Stomach (tissue), 9 donors: ENCODE results near the gene CD82. TPM values are rescaled to one million over a fixed set of nuclear protein-coding genes. Genes with fewer than 3 reads are reported as not detected.
A peak's percentile ranks its signal among the peaks of the same experiment; 100 is the strongest.
"Not testable (repeated sequence)": the region's sequence is repeated elsewhere in the genome, so short reads cannot be mapped to it uniquely, and the experiment has no call there.

Experiments used
- DNase-seq, 2 donors: peaks; one replicate each; pipeline versions ENCODE4 v3.0.0 to v3.0.0-alpha.2; 2013 to 2019
- H3K27ac ChIP-seq, 5 donors: fragments of 200-600 bp in 4 of 5; sonication (generic) in 4 of 5; one replicate each; pipeline ENCODE4 v1.5.1; 2013 to 2019; ENCODE audit warnings: mild to moderate bottlenecking in 1 of 5, moderate library complexity in 1 of 5
- H3K27me3 ChIP-seq, 3 donors: fragments of 200-600 bp; sonication (generic); one replicate each; pipeline ENCODE4 v1.5.1; 2017 to 2019; ENCODE audit warnings: mixed run types in 1 of 3
- H3K36me3 ChIP-seq, 4 donors: fragments of 200-600 bp; sonication (generic); 1 replicate in 3 of 4; 2 replicates in 1 of 4; pipeline ENCODE4 v1.5.1; 2016 to 2019
- H3K4me1 ChIP-seq, 4 donors: fragments of 200-600 bp; sonication (generic); one replicate each; pipeline ENCODE4 v1.5.1; 2016 to 2019
- H3K4me3 ChIP-seq, 4 donors: fragments of 200-600 bp; sonication (generic) in 3 of 4; one replicate each; pipeline ENCODE4 v1.5.1; 2016 to 2019; ENCODE audit warnings: mild to moderate bottlenecking in 1 of 4
- H3K9me3 ChIP-seq, 4 donors: fragments of 200-600 bp; sonication (generic); one replicate each; pipeline ENCODE4 v1.5.1; 2016 to 2019
- CTCF ChIP-seq, 7 experiments: fragments of 450-650 bp in 4 of 7; fragments of 200-600 bp in 3 of 7; sonication (generic) in 3 of 7; IDR thresholded peaks; one replicate each; pipeline ENCODE4 v1.5.1; 2016 to 2019; ENCODE audit warnings: antibody characterized with exemption in 7 of 7, control low read depth in 2 of 7, mild to moderate bottlenecking in 1 of 7
- EP300 ChIP-seq: sonication (generic); formaldehyde crosslinking; IDR thresholded peaks from one replicate; pipeline ENCODE4 v1.6.1; 2017; ENCODE audit warnings: antibody characterized with exemption
- POLR2A ChIP-seq, 4 donors: fragments of 450-650 bp; IDR thresholded peaks; one replicate each; pipeline ENCODE4 v1.6.1; 2016; ENCODE audit warnings: antibody characterized with exemption in 4 of 4, control low read depth in 2 of 4, mild to moderate bottlenecking in 1 of 4, moderate library complexity in 1 of 4
- POLR2AphosphoS5 ChIP-seq, 3 donors: sonication (generic); formaldehyde crosslinking; IDR thresholded peaks; one replicate each; pipeline ENCODE4 v1.6.1; 2016; ENCODE audit warnings: antibody characterized with exemption in 3 of 3
- WGBS, 5 donors: extraction: QIAGEN DNeasy Blood & Tissue Kit in 3 of 5; methylation state at CpG; one replicate each; pipeline versions ENCODE4 v1.1.5 to v1.1.7; 2013 to 2018; 5-methylcytosine and 5-hydroxymethylcytosine counted together
- intact Hi-C: fragments of 100-400 bp; cut with DNase I; formaldehyde crosslinking; loops from one replicate; pipeline ENCODE4 v1.15.1; 2023; ENCODE audit warnings: low total_unique reads
- polyA plus RNA-seq, 3 donors: library from polyadenylated mRNA; stranded (reverse); fragments of 200-250 nt; gene quantifications; one replicate each; pipeline ENCODE4 v1.2.3, GENCODE V29; 2013
- total RNA-seq, 5 donors: library from RNA; depleted of rRNA; stranded (reverse); fragments of >200 nt; gene quantifications; one replicate each; pipeline versions ENCODE4 v1.1.0 to v1.2.3, GENCODE V29; 2014 to 2016
- donor health status: healthy with polysubstance abuse.
- donor health status: Bipolar disorder and iron deficiency.
- donor health status: healthy.

CD82 gene
- total and polyA plus RNA-seq, 8 donors: 0.58 to 54.4 (median 25.3) TPM

- no peaks in the 10 kb centered on the region for H3K9me3 ChIP-seq
- WGBS, 5 donors: 70 to 81% (median 75%) methylated on average over 5 of the region's 5 CpGs
- intact Hi-C loops: no loop called here
Observed at GRCh38 chr11:44657836-44658505, 92.5 kb downstream of the CD82 start.

GRCh38 chr11:44658506-44658850 lies 93.0 kb downstream of the CD82 start:
- WGBS, 5 donors: 24 to 36% (median 31%) methylated on average over 3 of the region's 3 CpGs
- intact Hi-C loops: no loop called here
- DNase-seq: peak in 1 of 2 donors; percentile 30
- H3K36me3 ChIP-seq: no peaks in the 10 kb centered on the region
- H3K9me3 ChIP-seq: no peaks in the 10 kb centered on the region
- H3K27ac ChIP-seq: no peak overlapping the region
- TF ChIP-seq EP300 (no peak), POLR2A (IDR thresholded peaks at IDR 0.05) (no peak), POLR2AphosphoS5 (IDR thresholded peaks at IDR 0.05) (no peak), CTCF (IDR thresholded peaks at IDR 0.05) (no peak)
- peaks cover 0 to 16% (median 0%) of the 10 kb centered on the region in 3 donors for H3K27me3 ChIP-seq
- no peak overlapping the region for H3K4me3 ChIP-seq
- peaks cover 0 to 4% (median 0%) of the 10 kb centered on the region in 4 donors for H3K4me1 ChIP-seq

More at GRCh38 chr11:44657836-44658505, 92.5 kb downstream of the CD82 start:
- Histone ChIP-seq H3K27me3 (peaks cover 0 to 21% (median 0%) of the 10 kb centered on the region in 3 donors), H3K27ac (no peak overlapping the region), H3K4me3 (no peak overlapping the region), H3K4me1 (peaks cover 0 to 4% (median 0%) of the 10 kb centered on the region in 4 donors), H3K36me3 (no peaks in the 10 kb centered on the region)
- no peak for TF ChIP-seq EP300
- no peak for TF ChIP-seq CTCF (IDR thresholded peaks at IDR 0.05)
- no peak for TF ChIP-seq POLR2A (IDR thresholded peaks at IDR 0.05)
- DNase-seq: no peak

- intact Hi-C loops: no loop called here
- WGBS, 5 donors: 24 to 61% (median 51%) methylated on average over 4 of the region's 4 CpGs
Observed at GRCh38 chr11:44659641-44660040, 94.2 kb downstream of the CD82 start.

GRCh38 chr11:44660535-44660934 lies 95.1 kb downstream of the CD82 start:
- H3K27me3 ChIP-seq, H3K4me1 ChIP-seq, H3K36me3 ChIP-seq, H3K9me3 ChIP-seq, intact Hi-C loops, H3K4me3 ChIP-seq, H3K27ac ChIP-seq, DNase-seq: not testable (repeated sequence)
- 92 to 95% (median 94%) methylated on average over 3 of the region's 3 CpGs for WGBS, 5 donors

More at GRCh38 chr11:44659641-44660040, 94.2 kb downstream of the CD82 start:
- peak overlapping the region in 1 of 5 donors; percentile 53 for H3K27ac ChIP-seq
- peak in 1 of 2 donors; percentile 47 for DNase-seq
- H3K4me3 ChIP-seq: no peak overlapping the region
- no peaks in the 10 kb centered on the region for H3K9me3 ChIP-seq
- H3K4me1 ChIP-seq: peaks cover 0 to 4% (median 0%) of the 10 kb centered on the region in 4 donors
- TF ChIP-seq CTCF (IDR thresholded peaks at IDR 0.05) (no peak), EP300 (peak; percentile 93), POLR2A (IDR thresholded peaks at IDR 0.05) (no peak), POLR2AphosphoS5 (IDR thresholded peaks at IDR 0.05) (peak in 2 of 3 donors; percentile 72 to 89)
- H3K36me3 ChIP-seq: no peaks in the 10 kb centered on the region
- H3K27me3 ChIP-seq: peaks cover 0 to 4% (median 0%) of the 10 kb centered on the region in 3 donors

- no peak overlapping the region for H3K4me3 ChIP-seq
- DNase-seq: peak in 1 of 2 donors; percentile 36
- 79 to 85% (median 81%) methylated on average over 7 of the region's 7 CpGs for WGBS, 5 donors
- no peak overlapping the region for H3K27ac ChIP-seq
- TF ChIP-seq EP300 (no peak), CTCF (IDR thresholded peaks at IDR 0.05) (no peak), POLR2A (IDR thresholded peaks at IDR 0.05) (no peak), POLR2AphosphoS5 (IDR thresholded peaks at IDR 0.05) (no peak)
- no peaks in the 10 kb centered on the region for H3K9me3 ChIP-seq
- intact Hi-C loops: no loop called here
- no peaks in the 10 kb centered on the region for H3K36me3 ChIP-seq
- H3K4me1 ChIP-seq: peaks cover 0 to 4% (median 0%) of the 10 kb centered on the region in 4 donors
- peaks cover 0 to 9% (median 0%) of the 10 kb centered on the region in 3 donors for H3K27me3 ChIP-seq
Observed at GRCh38 chr11:44661311-44661717, 95.9 kb downstream of the CD82 start.
